NCI-H1930 (cell line): ENCODE results near the gene SYNE1.

ENCODE experiments used
- DNase-seq, 2 experiments: peaks; one replicate each; lab custom pipeline; 2025; lab: John Stamatoyannopoulos, UW

Gene SYNE1

DNA sequence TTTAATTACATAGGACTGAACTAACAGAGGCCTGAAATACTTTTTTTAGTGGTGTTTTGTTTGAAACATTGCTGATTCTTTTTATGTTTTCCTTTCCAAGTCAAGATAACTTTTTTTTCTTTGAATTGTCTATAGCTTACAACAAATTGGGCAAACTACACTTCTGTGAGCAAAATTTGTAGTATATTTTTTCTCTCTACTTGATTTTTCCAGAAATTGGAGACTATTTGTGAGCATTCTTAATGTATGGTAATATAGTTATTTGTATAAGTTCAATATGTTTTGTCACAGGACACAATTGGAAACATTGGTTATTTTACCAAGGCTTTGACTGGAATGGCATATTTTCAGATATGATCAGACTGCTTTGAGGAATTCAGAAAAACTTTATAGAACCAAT is 216.5 kb downstream of the SYNE1 start:
- no peak for DNase-seq

DNA sequence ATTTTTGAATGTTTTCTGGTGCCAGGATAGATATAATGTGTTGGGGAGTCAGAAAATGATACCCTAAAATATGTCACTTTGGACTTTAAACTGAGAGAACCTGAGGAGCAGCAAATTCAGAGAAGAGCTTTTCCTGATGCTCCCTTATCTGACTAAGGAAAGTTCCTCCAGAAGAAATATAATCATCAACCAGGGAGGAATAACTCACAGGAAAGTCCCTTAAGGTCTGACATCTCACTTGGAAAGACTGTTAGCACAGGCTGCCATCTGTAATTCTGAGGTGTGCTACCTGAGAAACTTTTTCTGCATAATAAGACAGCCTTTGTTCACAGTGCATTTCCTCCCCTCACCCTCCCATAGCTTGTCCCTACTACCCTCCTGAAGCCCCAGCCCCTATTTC is 218.6 kb downstream of the SYNE1 start:
- DNase-seq, result no peak

DNA sequence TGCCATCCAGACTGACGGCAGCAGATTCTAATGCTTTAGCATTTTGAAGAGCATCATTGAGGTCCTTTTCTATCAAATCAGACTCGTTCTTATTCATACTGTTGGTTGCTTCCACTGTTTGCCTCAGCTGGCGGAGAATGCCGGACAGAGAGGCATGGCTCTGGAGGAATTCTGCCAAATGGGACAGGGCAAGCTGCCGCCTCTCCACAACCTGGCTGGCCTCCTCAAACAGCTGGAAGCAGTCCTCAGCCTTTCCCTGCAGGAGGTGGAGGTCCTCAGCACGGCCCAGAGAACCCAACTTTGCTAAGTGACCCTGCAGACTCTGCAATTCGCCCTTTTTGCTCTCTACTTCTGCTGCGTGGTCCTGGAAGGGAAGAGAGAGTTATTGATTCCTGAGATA is 220.5 kb downstream of the SYNE1 start:
- no peak for DNase-seq

DNA sequence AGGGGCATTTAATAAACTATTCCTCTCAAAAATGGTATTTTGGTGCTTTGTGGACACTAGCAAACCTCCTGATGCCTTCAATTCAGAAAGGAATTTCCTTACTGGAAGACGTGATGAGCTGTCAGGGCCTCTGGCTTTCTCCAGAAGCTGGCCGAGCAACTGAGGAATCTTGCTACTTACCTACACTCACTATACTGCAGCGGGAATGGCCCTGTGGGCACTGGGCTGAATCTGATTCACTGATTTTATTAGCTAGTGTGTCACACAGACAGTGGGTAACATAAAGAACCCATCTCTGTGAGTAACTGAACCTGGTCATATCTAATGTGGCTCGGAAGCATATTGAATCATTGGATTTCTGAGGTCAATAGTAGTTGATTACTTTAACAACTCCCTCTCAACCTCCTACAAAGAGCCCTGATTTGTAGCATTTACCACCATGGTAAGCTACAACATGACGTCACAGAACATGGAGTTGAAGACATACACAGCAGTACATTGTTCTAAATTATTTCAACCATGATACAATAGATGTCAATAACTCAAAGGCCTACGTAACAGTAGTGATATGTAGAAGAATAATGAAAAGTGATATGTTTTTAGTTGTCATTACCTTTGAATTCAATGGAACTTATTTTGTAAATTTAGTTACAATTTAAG is 232.1 kb downstream of the SYNE1 start:
- DNase-seq, result no peak

DNA sequence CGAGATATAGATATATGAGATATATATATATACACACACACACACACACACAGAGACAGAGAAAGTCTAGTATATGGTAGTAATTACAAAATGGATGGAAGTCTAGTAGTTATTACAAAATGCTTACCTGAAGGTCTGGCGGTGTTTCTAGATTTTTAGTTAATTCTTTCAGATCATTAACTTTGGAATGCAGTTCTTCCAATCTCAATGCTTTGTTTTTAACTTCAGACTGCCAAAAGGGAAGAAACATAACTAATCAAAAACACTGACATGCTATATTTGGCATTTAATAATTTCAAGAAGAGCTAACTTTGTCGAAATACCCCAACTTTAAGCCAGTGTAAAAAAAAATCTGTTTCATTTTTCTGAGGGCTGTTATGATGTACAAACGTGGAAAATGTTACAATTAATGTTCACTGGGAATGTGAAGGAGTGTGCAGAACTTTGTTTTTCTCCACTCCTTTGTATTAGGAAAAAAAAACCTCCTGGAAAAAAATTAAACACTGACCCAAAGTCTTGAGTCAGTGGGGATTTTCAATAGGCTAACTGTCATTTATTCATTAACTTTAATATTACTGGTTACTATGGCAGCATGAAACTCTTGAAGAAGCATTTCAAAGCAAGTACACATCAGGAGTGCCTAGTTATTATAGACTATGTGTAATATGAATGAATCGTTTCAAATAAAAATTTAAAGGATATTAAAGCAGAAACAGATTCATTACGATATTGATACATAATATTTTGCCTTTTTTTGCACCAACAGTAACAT is 232.9 kb downstream of the SYNE1 start:
- DNase-seq, result no peak

DNA sequence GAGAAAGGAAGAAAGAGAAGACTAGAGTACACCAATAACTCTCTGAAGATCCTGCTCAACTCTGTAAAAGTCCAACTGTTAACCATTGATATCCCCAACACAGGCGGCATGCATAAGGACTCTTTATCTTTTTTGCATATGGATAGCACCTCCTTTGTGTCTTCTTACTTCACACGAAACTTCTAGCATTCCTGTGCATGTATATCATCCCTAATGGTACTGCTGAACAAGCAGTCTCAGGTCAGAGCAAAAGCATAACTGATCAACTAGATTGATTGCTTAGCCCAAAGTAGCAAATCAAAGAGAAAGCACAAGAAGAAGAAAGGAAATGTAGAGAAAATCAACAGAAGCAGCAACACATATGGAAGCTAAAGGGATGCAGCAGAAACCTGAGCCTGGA is 234.4 kb downstream of the SYNE1 start:
- DNase-seq, result no peak

DNA sequence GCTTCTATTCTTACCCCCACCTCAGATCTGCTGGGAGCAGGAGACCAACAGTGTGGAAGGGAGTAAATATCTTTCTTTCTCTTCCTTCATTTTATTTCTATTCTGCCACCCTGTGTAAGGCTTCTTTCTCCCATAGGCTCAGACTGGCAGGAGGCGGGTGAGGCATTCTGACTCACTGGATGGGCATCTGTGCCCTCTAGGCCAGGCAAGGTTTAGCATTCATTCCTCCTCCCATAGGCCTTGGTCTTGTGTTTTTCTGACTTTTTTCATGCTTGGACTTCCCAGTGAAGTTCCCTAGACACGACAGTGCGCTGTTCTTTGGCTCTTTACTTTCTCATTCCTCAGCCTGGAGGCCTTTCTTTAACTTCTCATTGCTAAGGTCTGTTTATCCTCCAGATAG is 235.2 kb downstream of the SYNE1 start:
- DNase-seq, result no peak

DNA sequence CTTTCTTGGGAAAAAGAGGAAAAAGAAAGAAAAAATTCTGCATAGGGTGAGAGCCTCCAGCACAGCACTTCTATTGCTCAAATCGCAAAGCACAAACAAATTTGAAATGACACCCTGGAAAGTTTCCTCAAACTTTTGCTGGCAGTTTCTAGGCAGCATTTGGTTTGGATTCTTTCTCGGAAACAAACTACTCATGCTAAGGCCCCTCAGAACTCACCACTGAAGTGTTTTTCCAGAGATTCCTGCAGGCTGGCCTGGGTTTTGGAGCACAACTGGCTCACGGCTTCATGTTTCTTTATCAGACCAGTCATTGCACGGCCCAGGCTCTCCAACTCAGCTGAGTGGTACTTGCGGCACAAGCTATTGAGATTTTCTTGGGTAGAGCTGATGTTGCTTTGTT is 237.8 kb downstream of the SYNE1 start:
- DNase-seq, result no peak

DNA sequence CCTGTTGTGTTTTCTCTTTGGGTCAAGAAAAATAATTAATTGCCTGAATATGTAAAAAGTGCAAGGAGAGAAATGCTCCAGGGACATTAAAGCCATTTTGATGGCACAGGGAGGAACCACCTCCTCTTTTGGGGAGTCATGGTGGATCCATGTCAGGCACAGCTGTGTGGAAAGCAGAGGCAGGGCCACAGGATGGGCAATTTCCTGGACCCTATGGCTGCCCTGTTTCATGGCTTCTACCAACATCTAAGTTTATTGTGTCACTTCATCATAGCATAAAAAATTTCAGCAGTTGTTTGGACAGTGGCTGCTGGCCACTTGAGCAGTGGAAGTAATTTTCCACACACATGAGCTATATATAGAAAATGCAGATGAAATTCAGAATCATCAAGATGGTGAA is 238.2 kb downstream of the SYNE1 start:
- no peak for DNase-seq

DNA sequence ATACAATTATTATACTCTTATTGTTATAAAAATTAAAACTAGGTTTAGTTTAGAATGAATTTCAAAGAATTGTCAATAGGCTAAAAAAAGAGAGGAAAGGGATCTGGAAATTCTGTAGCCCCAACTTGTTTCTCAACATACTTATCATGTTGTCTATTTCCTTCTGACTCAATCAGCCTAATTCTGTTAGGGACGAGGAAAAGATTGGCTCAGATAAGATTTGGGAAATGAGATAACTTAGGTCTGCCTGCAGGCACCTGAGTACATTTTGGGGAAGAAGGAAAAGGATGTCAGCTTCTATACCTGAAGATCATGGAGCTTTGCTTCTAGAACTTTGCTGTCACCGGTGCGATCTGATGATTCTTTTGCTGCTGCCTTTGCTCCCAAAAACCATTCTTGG is 238.8 kb downstream of the SYNE1 start:
- no peak for DNase-seq

DNA sequence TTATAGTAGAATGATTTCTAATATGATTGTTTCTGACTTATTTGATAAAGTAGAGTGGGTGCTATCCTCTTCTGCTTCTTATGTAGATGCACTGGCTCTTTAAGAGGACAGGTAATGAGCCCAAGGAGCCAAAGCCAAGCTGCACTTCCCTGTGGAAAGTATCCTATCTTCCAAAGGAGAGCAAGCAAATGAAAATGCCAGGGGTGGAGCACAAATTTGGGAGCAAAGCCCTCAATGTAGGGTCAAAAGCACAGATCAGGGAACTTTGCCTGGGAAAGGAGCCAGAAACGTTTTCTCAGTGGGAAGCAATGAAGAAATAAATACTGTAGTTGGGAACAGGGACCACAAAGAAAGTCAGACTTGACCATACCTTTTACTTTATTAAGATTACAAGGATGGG is 242.9 kb downstream of the SYNE1 start:
- no peak for DNase-seq

DNA sequence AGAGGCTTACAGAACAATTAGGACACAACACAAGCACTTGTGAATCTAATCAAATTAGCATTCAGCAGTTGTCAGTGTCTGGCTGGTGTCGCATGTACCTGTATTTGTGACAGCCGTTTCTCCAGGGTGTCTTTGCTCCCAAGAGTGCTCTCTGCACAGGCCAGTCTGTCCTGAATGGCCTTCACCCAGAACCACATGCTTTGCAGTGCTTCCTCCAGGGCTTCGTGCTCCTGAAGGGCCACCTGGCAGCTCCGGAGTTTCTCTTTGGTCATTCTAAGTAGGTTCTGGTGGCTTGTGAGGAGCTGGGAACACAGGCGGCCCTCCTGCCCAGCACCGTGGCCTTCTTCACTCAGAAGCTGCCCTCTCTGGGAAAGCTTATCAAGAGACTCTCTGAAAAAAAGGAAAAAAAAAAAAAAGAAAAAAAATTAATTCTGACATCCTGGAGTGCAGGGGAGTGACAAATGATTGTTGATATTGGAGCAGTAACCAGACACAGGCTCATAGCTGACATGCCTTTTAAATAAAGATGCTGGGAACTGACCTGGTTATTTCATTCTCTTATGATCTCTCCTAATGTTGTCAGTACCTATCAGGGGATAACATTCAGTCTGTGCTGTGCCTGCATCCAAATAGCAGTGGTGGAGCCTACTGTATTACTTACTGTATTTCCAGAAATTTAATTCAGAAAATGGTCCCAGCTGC is 245.8 kb downstream of the SYNE1 start:
- no peak for DNase-seq

DNA sequence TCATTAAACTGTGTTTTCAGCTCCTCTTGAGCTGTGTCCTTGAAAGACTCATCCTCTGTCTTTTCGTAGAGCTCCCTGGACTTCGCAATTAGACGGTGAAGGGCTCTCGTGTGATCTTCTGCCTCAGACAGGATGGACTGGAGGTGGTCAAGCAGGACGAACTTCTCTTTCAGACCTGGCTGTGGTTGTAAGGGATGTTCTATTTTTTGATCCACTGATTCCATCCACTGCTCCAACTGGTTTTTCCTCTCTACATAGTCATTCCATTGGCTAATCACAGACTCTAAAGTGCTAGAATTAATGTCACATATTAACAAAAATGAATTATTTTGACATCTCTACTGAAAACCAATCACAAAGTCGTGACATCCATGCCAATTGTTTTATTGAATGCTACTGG is 250.1 kb downstream of the SYNE1 start:
- DNase-seq, result no peak

DNA sequence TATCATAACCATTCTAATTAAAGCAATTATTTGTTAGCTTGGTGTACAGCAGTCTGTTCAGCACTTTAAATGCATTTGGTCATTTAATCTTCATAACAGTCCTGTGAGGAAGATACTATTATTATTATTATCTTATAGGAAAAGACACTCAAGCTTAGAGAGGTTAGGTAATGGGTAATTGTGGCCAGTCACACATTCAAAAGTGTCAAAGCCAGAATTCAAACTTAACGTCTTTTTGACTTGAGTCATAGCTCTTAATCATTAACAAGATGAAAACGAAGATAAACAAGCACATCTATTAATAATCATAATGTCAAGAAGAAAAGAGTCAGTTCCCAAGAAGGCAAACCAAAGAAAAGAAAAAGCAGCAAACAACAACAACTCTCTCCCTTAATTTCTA is 251.0 kb downstream of the SYNE1 start:
- no peak for DNase-seq

DNA sequence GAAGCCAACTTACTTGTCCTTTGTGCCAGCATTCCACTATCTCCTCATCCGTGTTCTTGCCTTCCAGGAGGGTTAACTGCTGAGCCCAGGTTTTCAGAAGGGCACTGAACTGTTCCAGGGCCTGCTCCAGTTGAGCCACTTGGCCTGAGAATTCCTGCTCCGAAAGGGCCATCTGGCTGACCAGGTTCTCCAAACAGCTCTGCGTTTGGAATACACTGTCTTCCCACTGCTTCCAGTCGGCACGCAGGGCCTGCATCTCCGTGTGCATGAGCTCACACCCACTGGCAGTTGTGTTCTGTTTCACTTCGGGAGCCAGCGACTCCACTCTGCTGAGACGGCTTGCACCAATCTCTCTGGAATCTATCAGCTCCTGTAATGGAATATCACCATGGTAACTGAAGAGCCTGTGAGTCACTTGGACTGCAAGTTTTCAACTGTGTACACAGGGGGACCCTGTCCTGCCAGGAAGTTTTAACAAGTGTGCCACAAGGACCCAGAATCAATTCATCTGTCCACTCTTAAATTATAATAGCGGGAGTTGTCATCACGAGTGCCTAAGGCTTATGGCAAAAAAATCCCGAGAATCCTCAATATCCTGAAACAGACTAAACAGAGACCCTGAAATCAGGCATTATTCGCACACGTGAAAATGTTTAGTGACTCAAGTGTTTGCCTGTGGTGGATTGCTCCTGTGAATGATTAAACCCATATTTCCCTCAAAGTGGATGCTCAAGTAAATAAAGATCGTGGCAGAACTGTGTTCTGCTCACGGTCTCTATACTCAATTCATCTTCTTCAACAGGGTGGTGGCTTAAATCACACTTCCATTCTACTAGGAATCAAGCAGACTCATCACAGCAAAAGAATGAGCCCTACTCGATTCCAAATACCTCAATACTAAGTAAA is 255.9 kb downstream of the SYNE1 start:
- no peak for DNase-seq

DNA sequence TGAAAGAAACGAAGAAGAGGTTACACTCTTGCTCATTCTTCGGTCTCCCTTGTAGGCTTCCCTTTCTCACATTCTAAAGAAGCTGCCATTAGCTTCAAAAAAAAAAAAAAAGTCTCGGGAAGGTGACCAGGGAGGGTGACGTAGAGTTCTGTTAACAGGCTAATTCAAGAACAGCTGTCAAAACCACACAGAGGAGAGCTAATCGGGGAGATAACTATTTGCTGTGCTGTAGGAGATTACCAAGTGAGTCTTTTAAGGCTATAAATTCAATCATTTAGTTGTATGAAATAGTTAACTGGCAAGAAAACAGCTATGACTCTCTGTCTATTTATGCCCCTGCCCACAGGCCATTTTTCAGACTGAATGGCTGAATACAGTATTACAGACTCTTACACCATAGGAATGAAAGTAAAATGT is 256.8 kb downstream of the SYNE1 start:
- no peak for DNase-seq

DNA sequence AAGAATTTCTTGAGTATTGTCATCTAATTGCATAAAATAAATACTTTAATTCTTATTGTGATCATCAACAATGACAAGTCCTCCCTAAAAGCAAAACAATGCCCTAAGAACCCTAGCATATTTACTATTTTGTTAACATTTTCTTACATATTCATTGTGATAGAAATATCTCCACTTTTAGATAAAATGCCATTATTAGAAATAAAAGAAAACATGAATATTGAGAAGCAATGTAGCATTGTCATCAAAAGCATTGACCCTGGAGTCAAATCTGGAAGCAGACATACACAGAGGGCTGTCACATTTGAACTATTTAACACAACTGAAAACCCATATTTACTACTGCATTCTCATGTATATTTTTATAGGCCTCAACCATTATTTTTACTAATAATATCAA is 257.7 kb downstream of the SYNE1 start:
- DNase-seq, result no peak

DNA sequence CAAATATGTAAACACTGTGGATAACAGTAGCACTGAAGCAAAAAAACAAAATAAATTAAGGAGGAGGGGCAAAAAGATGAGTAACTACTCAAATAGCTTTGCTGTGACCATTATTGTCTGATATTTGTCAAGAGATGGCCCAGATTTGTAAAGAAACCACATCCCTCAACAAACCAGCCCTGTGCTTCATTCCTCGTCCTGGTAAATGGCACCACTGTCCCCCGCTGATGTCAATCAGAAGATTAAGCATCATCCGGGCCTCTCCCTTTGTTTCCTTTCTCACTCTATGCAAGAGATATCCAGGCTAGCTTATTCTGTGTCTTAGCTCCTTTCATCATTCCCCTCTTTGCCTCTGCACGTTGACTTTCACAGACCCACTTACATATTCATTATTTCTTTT is 259.0 kb downstream of the SYNE1 start:
- no peak for DNase-seq

DNA sequence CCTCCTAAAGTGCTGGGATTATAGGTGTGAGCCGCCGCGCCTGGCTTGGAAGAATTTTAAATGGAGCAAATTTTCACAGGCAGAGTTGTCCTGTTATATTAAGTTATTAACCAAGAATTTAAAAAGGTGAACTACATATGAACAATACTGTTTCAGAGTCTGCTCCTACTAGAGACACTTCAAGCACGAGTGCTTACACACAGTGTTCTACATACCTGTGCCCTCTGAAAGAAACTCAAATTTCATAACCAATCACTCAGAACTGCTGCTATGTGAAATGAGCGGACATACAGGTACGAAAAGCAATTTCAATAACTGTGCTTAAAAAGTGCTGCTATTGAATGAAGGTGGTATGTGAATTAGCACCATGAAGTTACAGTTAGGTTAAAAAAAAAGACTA is 262.0 kb downstream of the SYNE1 start:
- DNase-seq, result no peak

DNA sequence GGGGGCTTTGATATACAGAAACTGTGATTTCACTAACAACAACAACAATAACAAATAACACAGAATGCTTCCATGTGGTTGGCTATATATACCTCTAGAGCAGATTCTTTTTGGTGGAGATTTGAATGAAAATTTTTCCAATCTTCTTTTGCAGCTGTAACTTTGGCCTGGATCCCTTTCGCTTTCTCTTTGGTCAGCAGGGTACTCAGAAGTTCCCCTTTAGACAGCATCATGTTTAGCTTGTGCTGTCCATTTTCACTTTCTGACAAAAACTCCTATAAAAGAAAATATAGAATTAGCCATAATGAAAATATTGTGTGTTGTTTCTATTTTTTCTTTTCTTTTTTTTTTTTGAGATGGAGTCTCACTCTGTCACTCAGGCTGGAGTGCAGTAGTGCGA is 264.2 kb downstream of the SYNE1 start:
- no peak for DNase-seq

DNA sequence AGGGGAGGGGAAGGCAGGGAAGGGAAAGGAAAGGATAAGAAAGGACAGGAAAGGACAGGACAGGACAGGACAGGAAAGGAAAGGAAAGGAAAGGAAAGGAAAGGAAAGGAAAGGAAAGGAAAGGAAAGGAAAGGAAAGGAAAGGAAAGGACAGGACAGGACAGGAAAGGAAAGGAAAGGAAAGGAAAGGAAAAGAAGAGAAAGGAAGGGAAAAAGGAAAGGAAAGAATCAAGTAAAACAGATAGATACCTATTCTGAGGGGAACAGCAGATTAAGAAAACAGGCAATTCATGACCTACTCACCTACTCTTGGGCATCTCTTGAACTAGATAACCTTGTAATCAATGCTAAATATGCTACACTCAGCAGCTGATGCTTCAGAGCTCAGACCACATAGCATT is 265.4 kb downstream of the SYNE1 start:
- no peak for DNase-seq
